ENCODE measurements around the gene PSMA3.

PSMA3 gene

GRCh38 chr14:58244556-58245387 lies at the start of gene PSMA3 (continued):
- TF ChIP-seq, protein P1, sequence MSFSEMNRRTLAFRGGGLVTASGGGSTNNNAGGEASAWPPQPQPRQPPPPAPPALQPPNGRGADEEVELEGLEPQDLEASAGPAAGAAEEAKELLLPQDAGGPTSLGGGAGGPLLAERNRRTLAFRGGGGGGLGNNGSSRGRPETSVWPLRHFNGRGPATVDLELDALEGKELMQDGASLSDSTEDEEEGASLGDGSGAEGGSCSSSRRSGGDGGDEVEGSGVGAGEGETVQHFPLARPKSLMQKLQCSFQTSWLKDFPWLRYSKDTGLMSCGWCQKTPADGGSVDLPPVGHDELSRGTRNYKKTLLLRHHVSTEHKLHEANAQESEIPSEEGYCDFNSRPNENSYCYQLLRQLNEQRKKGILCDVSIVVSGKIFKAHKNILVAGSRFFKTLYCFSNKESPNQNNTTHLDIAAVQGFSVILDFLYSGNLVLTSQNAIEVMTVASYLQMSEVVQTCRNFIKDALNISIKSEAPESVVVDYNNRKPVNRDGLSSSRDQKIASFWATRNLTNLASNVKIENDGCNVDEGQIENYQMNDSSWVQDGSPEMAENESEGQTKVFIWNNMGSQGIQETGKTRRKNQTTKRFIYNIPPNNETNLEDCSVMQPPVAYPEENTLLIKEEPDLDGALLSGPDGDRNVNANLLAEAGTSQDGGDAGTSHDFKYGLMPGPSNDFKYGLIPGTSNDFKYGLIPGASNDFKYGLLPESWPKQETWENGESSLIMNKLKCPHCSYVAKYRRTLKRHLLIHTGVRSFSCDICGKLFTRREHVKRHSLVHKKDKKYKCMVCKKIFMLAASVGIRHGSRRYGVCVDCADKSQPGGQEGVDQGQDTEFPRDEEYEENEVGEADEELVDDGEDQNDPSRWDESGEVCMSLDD (tag by site-specific recombination; IDR thresholded peaks at IDR 0.05), result peak; percentile 74
- TF ChIP-seq SP2 (tag by site-specific recombination; IDR thresholded peaks at IDR 0.05) (peak; percentile 69), ZBTB48 (tag by site-specific recombination; IDR thresholded peaks at IDR 0.05) (peak; percentile 41; the same call in 1 of the 2 replicates), PRDM1 (tag by site-specific recombination; IDR thresholded peaks at IDR 0.05) (peak; percentile 77), MZF1 (tag by site-specific recombination; IDR thresholded peaks at IDR 0.05; ENCODE audit: borderline replicate concordance) (peak; percentile 95), SP7 (tag by site-specific recombination; IDR thresholded peaks at IDR 0.05) (0 out of 2 replicates have a peak, but pooled peaks have one; percentile 18), KLF10 (tag by site-specific recombination; IDR thresholded peaks at IDR 0.05) (0 out of 2 replicates have a peak, but pooled peaks have one; percentile 60)
- TF ChIP-seq, protein P2, sequence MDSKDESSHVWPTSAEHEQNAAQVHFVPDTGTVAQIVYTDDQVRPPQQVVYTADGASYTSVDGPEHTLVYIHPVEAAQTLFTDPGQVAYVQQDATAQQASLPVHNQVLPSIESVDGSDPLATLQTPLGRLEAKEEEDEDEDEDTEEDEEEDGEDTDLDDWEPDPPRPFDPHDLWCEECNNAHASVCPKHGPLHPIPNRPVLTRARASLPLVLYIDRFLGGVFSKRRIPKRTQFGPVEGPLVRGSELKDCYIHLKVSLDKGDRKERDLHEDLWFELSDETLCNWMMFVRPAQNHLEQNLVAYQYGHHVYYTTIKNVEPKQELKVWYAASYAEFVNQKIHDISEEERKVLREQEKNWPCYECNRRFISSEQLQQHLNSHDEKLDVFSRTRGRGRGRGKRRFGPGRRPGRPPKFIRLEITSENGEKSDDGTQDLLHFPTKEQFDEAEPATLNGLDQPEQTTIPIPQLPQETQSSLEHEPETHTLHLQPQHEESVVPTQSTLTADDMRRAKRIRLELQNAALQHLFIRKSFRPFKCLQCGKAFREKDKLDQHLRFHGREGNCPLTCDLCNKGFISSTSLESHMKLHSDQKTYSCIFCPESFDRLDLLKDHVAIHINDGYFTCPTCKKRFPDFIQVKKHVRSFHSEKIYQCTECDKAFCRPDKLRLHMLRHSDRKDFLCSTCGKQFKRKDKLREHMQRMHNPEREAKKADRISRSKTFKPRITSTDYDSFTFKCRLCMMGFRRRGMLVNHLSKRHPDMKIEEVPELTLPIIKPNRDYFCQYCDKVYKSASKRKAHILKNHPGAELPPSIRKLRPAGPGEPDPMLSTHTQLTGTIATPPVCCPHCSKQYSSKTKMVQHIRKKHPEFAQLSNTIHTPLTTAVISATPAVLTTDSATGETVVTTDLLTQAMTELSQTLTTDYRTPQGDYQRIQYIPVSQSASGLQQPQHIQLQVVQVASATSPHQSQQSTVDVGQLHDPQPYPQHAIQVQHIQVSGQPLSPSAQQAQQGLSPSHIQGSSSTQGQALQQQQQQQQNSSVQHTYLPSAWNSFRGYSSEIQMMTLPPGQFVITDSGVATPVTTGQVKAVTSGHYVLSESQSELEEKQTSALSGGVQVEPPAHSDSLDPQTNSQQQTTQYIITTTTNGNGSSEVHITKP (tag by site-specific recombination; IDR thresholded peaks at IDR 0.05), result peak; percentile 31; the same call in 1 of the 2 replicates
- TF ChIP-seq, protein P3, sequence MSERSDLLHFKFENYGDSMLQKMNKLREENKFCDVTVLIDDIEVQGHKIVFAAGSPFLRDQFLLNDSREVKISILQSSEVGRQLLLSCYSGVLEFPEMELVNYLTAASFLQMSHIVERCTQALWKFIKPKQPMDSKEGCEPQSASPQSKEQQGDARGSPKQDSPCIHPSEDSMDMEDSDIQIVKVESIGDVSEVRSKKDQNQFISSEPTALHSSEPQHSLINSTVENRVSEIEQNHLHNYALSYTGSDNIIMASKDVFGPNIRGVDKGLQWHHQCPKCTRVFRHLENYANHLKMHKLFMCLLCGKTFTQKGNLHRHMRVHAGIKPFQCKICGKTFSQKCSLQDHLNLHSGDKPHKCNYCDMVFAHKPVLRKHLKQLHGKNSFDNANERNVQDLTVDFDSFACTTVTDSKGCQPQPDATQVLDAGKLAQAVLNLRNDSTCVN (tag by site-specific recombination; optimal IDR thresholded peaks at IDR 0.05), result peak; percentile 25

DNA sequence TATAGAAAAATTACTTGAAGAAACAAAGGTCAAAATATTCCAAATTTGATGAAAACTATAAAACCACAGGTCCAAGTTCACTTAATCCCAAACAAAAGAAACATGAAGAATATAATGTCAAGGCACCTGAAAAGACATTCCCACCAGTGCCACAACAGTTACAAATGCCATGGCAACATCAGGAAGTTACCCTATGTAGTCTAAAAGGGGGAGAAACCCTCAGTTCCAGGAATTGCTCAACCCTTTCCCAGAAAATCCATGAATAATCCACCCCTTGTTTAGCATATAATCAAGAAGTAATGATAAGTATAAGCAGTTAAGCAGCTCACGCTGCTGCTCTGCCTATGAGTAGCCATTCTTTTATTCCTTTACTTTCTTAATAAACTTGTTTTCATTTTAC lies 48.4 kb upstream of the PSMA3 start:
- CTCF ChIA-PET, result interaction anchor here (0.6 kb wide), 1 partner anchor 1388 kb away, joined by 3 read pairs; no protein-coding TSS in a partner anchor
- H3K4me3 ChIP-seq (ENCODE audit: low read depth, low read length), result no peak overlapping the region
- H3K36me3 ChIP-seq (ENCODE audit: control insufficient read depth in 2 of 2, insufficient read depth in 1 of 2, low read length in 2 of 2), result no peaks in the 10 kb centered on the region
- POLR2A ChIA-PET, result interaction anchor here (0.5 kb wide), 1 partner anchor 45 kb away, joined by 5 read pairs; no protein-coding TSS in a partner anchor
- H3K9me3 ChIP-seq (ENCODE audit: control insufficient read depth, insufficient read depth, low read depth, low read length), result no peaks in the 10 kb centered on the region
- H3K27ac ChIP-seq (ENCODE audit: extremely low read depth, low read depth, low read length), result no peak overlapping the region
- TF ChIP-seq RBAK (tag by site-specific recombination; IDR thresholded peaks at IDR 0.05) (no peak), HIC1 (tag by site-specific recombination; IDR thresholded peaks at IDR 0.05) (no peak), KLF9 (tag by site-specific recombination; IDR thresholded peaks at IDR 0.05; ENCODE audit: low read depth) (no peak), ZNF792 (tag by site-specific recombination; IDR thresholded peaks at IDR 0.05) (no peak), YY2 (tag by site-specific recombination; IDR thresholded peaks at IDR 0.05) (no peak), ZNF596 (tag by site-specific recombination; IDR thresholded peaks at IDR 0.05) (no peak)
- H3K4me1 ChIP-seq (ENCODE audit: control insufficient read depth, insufficient read depth, low read length), result no peaks in the 10 kb centered on the region

Data from HEK293 (cell line).